SW 1271 (cell line): Measurements from ENCODE around the gene CXorf49B.

Experiments used
- DNase-seq, 2 experiments: peaks; one replicate each; lab custom pipeline; 2025; lab: John Stamatoyannopoulos, UW

Gene CXorf49B

DNA sequence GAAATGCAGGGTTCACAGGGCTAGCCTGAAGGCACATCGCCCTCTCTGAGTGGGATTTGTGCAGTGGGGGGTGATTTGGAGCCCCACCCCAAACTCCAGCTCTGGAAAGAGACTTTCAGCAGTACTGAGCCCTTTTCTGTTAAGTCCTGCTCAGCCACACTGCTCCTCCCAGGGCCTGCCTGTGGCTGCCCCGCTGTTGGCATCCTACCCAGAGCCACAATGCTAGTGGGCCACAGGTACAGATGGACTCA, 52.7 kb downstream of the CXorf49B start:
- no peak for DNase-seq
